Panc1 (cell line): Measurements from ENCODE around the gene KCNIP3.

Experiments used
- POLR2AphosphoS5 ChIP-seq: IDR thresholded peaks from 2 replicates; pipeline ENCODE4 v1.6.1; 2012; ENCODE audit warnings: mild to moderate bottlenecking, low read depth, low read length, moderate library complexity
- SIN3A ChIP-seq: IDR thresholded peaks from 2 replicates; pipeline ENCODE4 v1.6.1; 2012; ENCODE audit warnings: low read depth, mild to moderate bottlenecking, low read length, moderate library complexity, borderline replicate concordance; ENCODE audit not compliant: insufficient read depth
- TF ChIP-seq, protein P1 (sequence below): fragments of 450-650 bp; IDR thresholded peaks from 2 replicates; pipeline ENCODE4 v1.5.1; 2017; ENCODE audit warnings: mild to moderate bottlenecking
- TF ChIP-seq, protein P2 (sequence below), 2 experiments: IDR thresholded peaks; 2 replicates each; pipeline ENCODE4 v1.6.1; 2011 to 2012; ENCODE audit warnings: low read depth in 2 of 2, control low read depth in 1 of 2, low read length in 1 of 2, mild to moderate bottlenecking in 1 of 2, moderate library complexity in 1 of 2; ENCODE audit not compliant: insufficient read depth in 1 of 2

DNA sequence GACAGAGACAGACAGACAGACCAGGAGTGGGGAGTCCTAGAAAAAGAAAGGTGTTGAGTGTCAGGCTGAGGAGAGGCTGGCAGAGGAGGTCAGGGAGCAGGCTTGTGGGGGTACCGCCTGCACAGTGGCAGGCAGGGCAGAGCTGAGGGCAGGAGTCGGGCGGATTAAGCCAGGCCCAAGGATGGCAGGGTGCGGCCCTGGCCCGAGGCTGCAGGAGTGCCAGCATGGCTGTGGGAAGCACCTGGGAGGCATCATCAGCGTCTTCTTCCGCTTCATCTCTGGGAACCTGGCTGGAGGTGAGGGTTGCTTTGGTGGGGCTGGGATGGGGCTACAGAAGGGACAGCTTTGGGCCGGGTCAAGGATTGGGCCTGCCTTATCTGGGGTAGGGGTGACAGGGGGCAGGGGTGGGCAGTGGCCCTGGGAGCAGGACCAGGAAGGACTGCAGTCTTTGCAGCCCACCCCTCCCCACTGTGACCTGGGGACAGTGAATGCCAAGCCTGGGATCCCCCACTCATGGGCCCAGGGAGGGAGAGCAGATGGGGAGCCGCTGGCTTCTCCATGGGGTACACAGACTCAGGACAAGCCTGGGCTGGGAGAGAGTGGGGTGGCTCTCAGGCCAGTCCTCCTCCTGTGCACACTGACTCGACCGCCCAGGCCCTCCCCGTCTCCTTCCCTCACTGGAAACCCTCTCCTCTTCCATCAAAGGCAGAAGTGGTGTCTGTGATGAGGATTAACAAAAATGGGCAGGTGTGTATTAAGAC, 20.7 kb downstream of the KCNIP3 start:
- TF ChIP-seq, protein P1, sequence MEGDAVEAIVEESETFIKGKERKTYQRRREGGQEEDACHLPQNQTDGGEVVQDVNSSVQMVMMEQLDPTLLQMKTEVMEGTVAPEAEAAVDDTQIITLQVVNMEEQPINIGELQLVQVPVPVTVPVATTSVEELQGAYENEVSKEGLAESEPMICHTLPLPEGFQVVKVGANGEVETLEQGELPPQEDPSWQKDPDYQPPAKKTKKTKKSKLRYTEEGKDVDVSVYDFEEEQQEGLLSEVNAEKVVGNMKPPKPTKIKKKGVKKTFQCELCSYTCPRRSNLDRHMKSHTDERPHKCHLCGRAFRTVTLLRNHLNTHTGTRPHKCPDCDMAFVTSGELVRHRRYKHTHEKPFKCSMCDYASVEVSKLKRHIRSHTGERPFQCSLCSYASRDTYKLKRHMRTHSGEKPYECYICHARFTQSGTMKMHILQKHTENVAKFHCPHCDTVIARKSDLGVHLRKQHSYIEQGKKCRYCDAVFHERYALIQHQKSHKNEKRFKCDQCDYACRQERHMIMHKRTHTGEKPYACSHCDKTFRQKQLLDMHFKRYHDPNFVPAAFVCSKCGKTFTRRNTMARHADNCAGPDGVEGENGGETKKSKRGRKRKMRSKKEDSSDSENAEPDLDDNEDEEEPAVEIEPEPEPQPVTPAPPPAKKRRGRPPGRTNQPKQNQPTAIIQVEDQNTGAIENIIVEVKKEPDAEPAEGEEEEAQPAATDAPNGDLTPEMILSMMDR: no peak
- TF ChIP-seq, protein P2, sequence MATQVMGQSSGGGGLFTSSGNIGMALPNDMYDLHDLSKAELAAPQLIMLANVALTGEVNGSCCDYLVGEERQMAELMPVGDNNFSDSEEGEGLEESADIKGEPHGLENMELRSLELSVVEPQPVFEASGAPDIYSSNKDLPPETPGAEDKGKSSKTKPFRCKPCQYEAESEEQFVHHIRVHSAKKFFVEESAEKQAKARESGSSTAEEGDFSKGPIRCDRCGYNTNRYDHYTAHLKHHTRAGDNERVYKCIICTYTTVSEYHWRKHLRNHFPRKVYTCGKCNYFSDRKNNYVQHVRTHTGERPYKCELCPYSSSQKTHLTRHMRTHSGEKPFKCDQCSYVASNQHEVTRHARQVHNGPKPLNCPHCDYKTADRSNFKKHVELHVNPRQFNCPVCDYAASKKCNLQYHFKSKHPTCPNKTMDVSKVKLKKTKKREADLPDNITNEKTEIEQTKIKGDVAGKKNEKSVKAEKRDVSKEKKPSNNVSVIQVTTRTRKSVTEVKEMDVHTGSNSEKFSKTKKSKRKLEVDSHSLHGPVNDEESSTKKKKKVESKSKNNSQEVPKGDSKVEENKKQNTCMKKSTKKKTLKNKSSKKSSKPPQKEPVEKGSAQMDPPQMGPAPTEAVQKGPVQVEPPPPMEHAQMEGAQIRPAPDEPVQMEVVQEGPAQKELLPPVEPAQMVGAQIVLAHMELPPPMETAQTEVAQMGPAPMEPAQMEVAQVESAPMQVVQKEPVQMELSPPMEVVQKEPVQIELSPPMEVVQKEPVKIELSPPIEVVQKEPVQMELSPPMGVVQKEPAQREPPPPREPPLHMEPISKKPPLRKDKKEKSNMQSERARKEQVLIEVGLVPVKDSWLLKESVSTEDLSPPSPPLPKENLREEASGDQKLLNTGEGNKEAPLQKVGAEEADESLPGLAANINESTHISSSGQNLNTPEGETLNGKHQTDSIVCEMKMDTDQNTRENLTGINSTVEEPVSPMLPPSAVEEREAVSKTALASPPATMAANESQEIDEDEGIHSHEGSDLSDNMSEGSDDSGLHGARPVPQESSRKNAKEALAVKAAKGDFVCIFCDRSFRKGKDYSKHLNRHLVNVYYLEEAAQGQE (IDR thresholded peaks at IDR 0.05; ENCODE audit: insufficient read depth in 1 of 2, low read depth in 2 of 2, low read length in 1 of 2): no peak
- TF ChIP-seq SIN3A: no peak
- no peak for TF ChIP-seq POLR2AphosphoS5
